Naive B cell (primary cell): ENCODE measurements around the gene KDM2B. TPM values are rescaled to one million over a fixed set of nuclear protein-coding genes. Genes with fewer than 3 reads are reported as not detected.
A peak's percentile ranks its signal among the peaks of the same experiment; 100 is the strongest.

ENCODE experiments used
- ATAC-seq, 2 donors: fragments of 150-1000 bp; cut with Tn5 transposase; 2 replicates each; pipeline ENCODE4 v1.10.0; 2021; ENCODE audit warnings: low read depth in 2 of 2, mild to moderate bottlenecking in 2 of 2, moderate library complexity in 2 of 2
- DNase-seq: peaks from one replicate; pipeline ENCODE4 v3.0.0; 2022
- H3K27ac Mint-ChIP-seq, 6 donors: one replicate each; pipeline ENCODE4 v1.8.0; 2020 to 2022; ENCODE audit warnings: mild to moderate bottlenecking in 6 of 6, mixed read lengths in 6 of 6, moderate library complexity in 5 of 6, inconsistent platforms in 2 of 6
- H3K27me3 Mint-ChIP-seq, 3 donors: one replicate each; pipeline ENCODE4 v1.8.0; 2021 to 2022; ENCODE audit warnings: mixed read lengths in 3 of 3, mild to moderate bottlenecking in 1 of 3
- H3K36me3 Mint-ChIP-seq, 2 donors: one replicate each; pipeline ENCODE4 v1.8.0; 2020 to 2022; ENCODE audit warnings: mixed read lengths in 2 of 2, inconsistent platforms in 1 of 2, mild to moderate bottlenecking in 1 of 2
- H3K4me1 Mint-ChIP-seq, 3 donors: one replicate each; pipeline ENCODE4 v1.8.0; 2020 to 2022; ENCODE audit warnings: mixed read lengths in 3 of 3, inconsistent platforms in 1 of 3, mild to moderate bottlenecking in 1 of 3, moderate library complexity in 1 of 3
- H3K4me3 Mint-ChIP-seq, 8 donors: one replicate each; pipeline ENCODE4 v1.8.0; 2020 to 2022; ENCODE audit warnings: mild to moderate bottlenecking in 8 of 8, mixed read lengths in 8 of 8, moderate library complexity in 8 of 8, inconsistent platforms in 2 of 8
- H3K9me3 Mint-ChIP-seq, 7 donors: one replicate each; pipeline ENCODE4 v1.8.0; 2020 to 2022; ENCODE audit warnings: mixed read lengths in 7 of 7, mild to moderate bottlenecking in 5 of 7, inconsistent platforms in 2 of 7, moderate library complexity in 1 of 7
- polyA plus RNA-seq, 6 donors: library from polyadenylated mRNA; unstranded; fragments of 300-500 nt; fragmentation: Illumina TruSeq; gene quantifications; one replicate each; pipeline ENCODE4 v1.2.3, GENCODE V29; 2021; ENCODE audit warnings: low read depth in 6 of 6

KDM2B gene
- 10 to 100 TPM; 25.5 to 46.5 (median 31.0) TPM for polyA plus RNA-seq

- no peaks in the 10 kb centered on the region for H3K27me3 Mint-ChIP-seq
- H3K27ac Mint-ChIP-seq: peak within 1 kb of the TSS; percentile 92 to 99 (median 96)
- H3K4me3 Mint-ChIP-seq: peak within 1 kb of the TSS; percentile 90 to 98 (median 98)
- peaks cover 31 to 53% (median 49%) of the 10 kb centered on the region in 3 donors for H3K4me1 Mint-ChIP-seq
- H3K36me3 Mint-ChIP-seq: no peaks in the 10 kb centered on the region
- H3K9me3 Mint-ChIP-seq: no peaks in the 10 kb centered on the region
- DNase-seq (peak; percentile 10), ATAC-seq (peak; percentile 9 to 14)
Observed at GRCh38 chr12:121580959-121581685, at the start of gene KDM2B. TSS of gene KDM2B (minus strand) at chr12:121581023. CDS start at chr12:121580911, 112 bp downstream.

GRCh38 chr12:121628536-121628935 is 47.7 kb upstream of the KDM2B start:
- Mint-ChIP-seq H3K9me3 (no peaks in the 10 kb centered on the region), H3K27me3 (no peaks in the 10 kb centered on the region), H3K27ac (peak overlapping the region; percentile 84 to 99 (median 98)), H3K4me1 (peaks cover 41 to 76% (median 73%) of the 10 kb centered on the region in 3 donors), H3K4me3 (peak overlapping the region; percentile 92 to 100 (median 97)), H3K36me3 (peaks cover 0 to 10% of the 10 kb centered on the region in 2 donors)
- ATAC-seq (no peak), DNase-seq (no peak)

DNA sequence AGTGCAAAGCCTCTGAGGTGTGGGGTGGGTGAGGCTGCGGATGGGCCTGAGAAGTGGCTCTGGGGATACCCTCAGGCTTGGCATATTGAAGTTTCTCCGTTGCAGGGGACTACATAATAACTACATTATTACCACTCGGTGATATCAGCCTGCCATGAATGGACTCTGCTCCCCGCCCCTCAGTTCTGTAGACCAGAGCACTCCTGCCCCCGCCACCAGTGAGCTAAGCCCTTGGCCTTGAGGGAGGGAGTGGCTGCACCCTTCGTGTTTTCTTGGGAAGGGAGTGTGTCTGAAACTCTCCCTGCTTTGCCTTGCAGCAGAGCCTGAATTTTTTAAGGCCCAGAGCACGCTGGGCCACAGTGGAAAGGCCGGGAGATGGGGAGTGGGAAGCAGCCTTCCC is 47.2 kb upstream of the KDM2B start:
- no peak for DNase-seq
- Mint-ChIP-seq H3K4me1 (peaks cover 41 to 74% (median 69%) of the 10 kb centered on the region in 3 donors), H3K36me3 (peaks cover 0 to 10% of the 10 kb centered on the region in 2 donors), H3K9me3 (no peaks in the 10 kb centered on the region), H3K4me3 (peak overlapping the region; percentile 92 to 100 (median 97)), H3K27ac (peak overlapping the region; percentile 94 to 99 (median 98)), H3K27me3 (no peaks in the 10 kb centered on the region)
- no peak for ATAC-seq

GRCh38 chr12:121626853-121627640 is 46.2 kb upstream of the KDM2B start:
- ATAC-seq (peak; percentile 46 to 52), DNase-seq (peak; percentile 69)
- Mint-ChIP-seq H3K4me1 (peaks cover 38 to 65% (median 60%) of the 10 kb centered on the region in 3 donors), H3K36me3 (peaks cover 0 to 7% of the 10 kb centered on the region in 2 donors), H3K27me3 (no peaks in the 10 kb centered on the region), H3K4me3 (peak overlapping the region; percentile 92 to 100 (median 97)), H3K9me3 (no peaks in the 10 kb centered on the region), H3K27ac (peak overlapping the region; percentile 94 to 99 (median 98))

DNA sequence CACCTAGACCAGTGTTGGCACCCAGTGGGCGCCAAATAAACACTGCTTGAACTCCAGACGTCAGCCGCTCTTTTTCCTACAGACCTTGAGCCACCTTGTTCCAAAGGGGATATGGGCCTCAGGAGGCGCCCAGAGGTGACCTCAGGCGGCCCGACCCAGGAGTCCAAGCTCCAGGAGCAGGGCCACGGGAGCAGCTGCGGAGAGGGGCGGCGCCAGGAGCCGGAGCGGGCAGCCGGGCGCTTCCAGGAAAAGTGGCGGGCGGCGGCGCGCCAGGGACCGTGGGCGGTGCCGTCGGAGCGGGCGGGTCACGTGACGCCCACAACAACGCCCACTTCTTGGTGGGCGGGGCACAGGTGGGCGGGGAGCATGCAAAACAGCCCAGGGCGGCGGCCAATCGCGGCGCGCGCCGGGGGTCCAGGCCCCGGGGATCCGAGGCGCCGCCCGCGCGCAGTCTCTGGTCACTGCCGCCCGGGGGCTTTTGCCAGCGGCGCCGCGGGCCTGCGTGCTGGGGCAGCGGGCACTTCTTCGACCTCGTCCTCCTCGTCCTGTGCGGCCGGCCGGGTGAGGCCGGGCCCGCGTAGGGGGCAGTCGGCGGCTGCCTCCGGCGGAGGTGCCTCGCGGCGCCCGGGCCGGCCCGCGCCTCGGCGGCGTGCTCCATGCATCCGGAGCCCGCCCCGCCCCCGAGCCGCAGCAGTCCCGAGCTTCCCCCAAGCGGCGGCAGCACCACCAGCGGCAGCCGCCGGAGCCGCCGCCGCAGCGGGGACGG is 45.4 kb upstream of the KDM2B start, which contains the start of gene ORAI1:
Gene ORAI1 (plus strand): TSS at position 444 of the 766 bp plus-strand sequence.
- peak; percentile 69 to 72 for ATAC-seq
- Mint-ChIP-seq H3K4me1 (peaks cover 32 to 58% (median 53%) of the 10 kb centered on the region in 3 donors), H3K27ac (peak within 1 kb of the TSS; percentile 94 to 99 (median 98)), H3K27me3 (no peaks in the 10 kb centered on the region), H3K36me3 (peaks cover 0 to 4% of the 10 kb centered on the region in 2 donors), H3K9me3 (no peaks in the 10 kb centered on the region), H3K4me3 (peak within 1 kb of the TSS; percentile 92 to 100 (median 97))
- peak; percentile 97 for DNase-seq

DNA sequence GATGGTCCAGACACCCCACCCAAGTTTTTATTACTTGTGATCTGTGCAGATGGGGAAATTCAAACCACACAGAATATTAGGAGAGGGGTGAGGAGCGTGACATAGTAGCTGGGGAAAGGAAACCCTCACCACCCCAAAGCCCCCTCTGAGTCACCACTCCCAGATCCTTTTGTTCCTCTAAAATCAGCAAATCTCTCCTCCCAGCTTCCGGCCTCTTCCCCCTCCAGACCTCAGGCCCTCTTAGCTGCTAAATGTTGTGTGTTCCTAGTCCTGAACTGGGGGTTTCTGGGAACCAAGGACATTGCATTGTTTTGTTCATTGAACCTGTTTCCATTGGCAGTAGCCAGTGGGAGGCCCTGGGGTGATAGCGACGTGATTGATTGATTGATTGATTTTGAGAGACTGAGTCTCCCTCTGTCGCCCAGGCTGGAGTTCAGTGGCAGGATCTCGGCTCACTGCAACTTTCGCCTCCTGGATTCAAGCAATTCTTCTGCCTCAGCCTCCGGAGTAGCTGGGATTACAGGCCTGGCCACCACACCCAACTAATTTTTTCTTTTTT is 39.6 kb upstream of the KDM2B start:
- no peaks in the 10 kb centered on the region for H3K9me3 Mint-ChIP-seq
- H3K4me3 Mint-ChIP-seq: peak overlapping the region in 3 of 8 donors; percentile 13 to 66 (median 36)
- peaks cover 17 to 51% (median 30%) of the 10 kb centered on the region in 3 donors for H3K4me1 Mint-ChIP-seq
- DNase-seq: no peak
- peak overlapping the region in 1 of 6 donors; percentile 67 for H3K27ac Mint-ChIP-seq
- no peak for ATAC-seq
- H3K27me3 Mint-ChIP-seq: no peaks in the 10 kb centered on the region
- H3K36me3 Mint-ChIP-seq: no peaks in the 10 kb centered on the region

- peak; percentile 84 to 87 for ATAC-seq
- H3K27me3 Mint-ChIP-seq: no peaks in the 10 kb centered on the region
Observed at GRCh38 chr12:121618659-121619233, 37.9 kb upstream of the KDM2B start.

GRCh38 chr12:121614872-121615467 is 34.1 kb upstream of the KDM2B start:
- H3K27me3 Mint-ChIP-seq: no peaks in the 10 kb centered on the region
- H3K9me3 Mint-ChIP-seq: no peaks in the 10 kb centered on the region
- peak overlapping the region in 3 of 6 donors; percentile 13 to 67 (median 18) for H3K27ac Mint-ChIP-seq
- H3K4me3 Mint-ChIP-seq: no peak overlapping the region
- H3K36me3 Mint-ChIP-seq: no peaks in the 10 kb centered on the region
- H3K4me1 Mint-ChIP-seq: peaks cover 21 to 40% (median 21%) of the 10 kb centered on the region in 3 donors
- ATAC-seq (peak; percentile 23 to 30), DNase-seq (no peak)

More at GRCh38 chr12:121618659-121619233, 37.9 kb upstream of the KDM2B start:
- peak overlapping the region in 6 of 8 donors; percentile 16 to 77 (median 52) for H3K4me3 Mint-ChIP-seq
- no peak for DNase-seq
- no peaks in the 10 kb centered on the region for H3K9me3 Mint-ChIP-seq
- H3K36me3 Mint-ChIP-seq: no peaks in the 10 kb centered on the region
- H3K27ac Mint-ChIP-seq: peak overlapping the region in 4 of 6 donors; percentile 6 to 85 (median 48)
- H3K4me1 Mint-ChIP-seq: peaks cover 16 to 51% (median 28%) of the 10 kb centered on the region in 3 donors

DNA sequence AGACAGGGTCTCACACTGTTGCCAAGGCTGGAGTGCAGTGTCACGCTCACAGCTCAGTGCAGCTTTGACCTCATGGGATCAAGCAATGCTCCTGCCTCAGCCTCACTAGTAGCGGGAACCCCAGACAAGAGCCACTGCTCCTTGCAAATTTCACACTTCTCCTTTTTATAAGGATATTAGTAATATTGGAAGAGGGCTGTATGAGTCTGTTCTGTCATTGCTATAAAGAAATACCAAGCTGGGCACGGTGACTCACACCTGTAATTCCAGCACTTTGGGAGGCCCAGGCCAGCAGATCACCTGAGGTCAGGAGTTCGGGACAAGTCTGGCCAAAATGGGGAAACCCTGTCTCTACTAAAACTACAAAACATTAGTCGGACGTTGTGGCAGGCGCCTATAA is 32.6 kb upstream of the KDM2B start:
- peak overlapping the region in 2 of 6 donors; percentile 70 to 88 for H3K27ac Mint-ChIP-seq
- H3K27me3 Mint-ChIP-seq: no peaks in the 10 kb centered on the region
- DNase-seq: no peak
- peaks cover 8 to 25% (median 10%) of the 10 kb centered on the region in 3 donors for H3K4me1 Mint-ChIP-seq
- no peak for ATAC-seq
- H3K4me3 Mint-ChIP-seq: no peak overlapping the region
- no peaks in the 10 kb centered on the region for H3K36me3 Mint-ChIP-seq
- no peaks in the 10 kb centered on the region for H3K9me3 Mint-ChIP-seq

- Mint-ChIP-seq H3K4me1 (peaks cover 5 to 16% (median 9%) of the 10 kb centered on the region in 3 donors), H3K27me3 (no peaks in the 10 kb centered on the region), H3K36me3 (no peaks in the 10 kb centered on the region), H3K9me3 (no peaks in the 10 kb centered on the region), H3K4me3 (no peak overlapping the region), H3K27ac (no peak overlapping the region)
- DNase-seq: no peak
- peak; percentile 30 to 38 for ATAC-seq
Observed at GRCh38 chr12:121611306-121611705, 30.5 kb upstream of the KDM2B start.

GRCh38 chr12:121610239-121611149 is 29.7 kb upstream of the KDM2B start:
- Mint-ChIP-seq H3K36me3 (no peaks in the 10 kb centered on the region), H3K4me3 (peak overlapping the region in 1 of 8 donors; percentile 37), H3K9me3 (no peaks in the 10 kb centered on the region), H3K27ac (peak overlapping the region in 4 of 6 donors; percentile 11 to 88 (median 52)), H3K27me3 (no peaks in the 10 kb centered on the region), H3K4me1 (peaks cover 5 to 11% (median 9%) of the 10 kb centered on the region in 3 donors)
- ATAC-seq (no peak), DNase-seq (no peak)
